NCI-H146 treated with DMSO at 0.1 percent for 48 hours (cell line): Measurements from ENCODE around the gene SDHA.
"Not testable (repeated sequence)": the region's sequence is repeated elsewhere in the genome, so short reads cannot be mapped to it uniquely, and the experiment has no call there.

ENCODE experiments used
- DNase-seq: peaks from one replicate; lab custom pipeline; 2025; ENCODE audit not compliant: unreplicated experiment; lab: John Stamatoyannopoulos, UW

The SDHA gene

GRCh38 chr5:251975-252374 lies 33.9 kb downstream of the SDHA start:
- not testable (repeated sequence) for DNase-seq

GRCh38 chr5:252546-252945 lies 34.4 kb downstream of the SDHA start:
- DNase-seq: no peak

- not testable (repeated sequence) for DNase-seq
Observed at GRCh38 chr5:254322-254721, 36.2 kb downstream of the SDHA start.

- not testable (repeated sequence) for DNase-seq
Observed at GRCh38 chr5:255116-255515, 37.0 kb downstream of the SDHA start.

GRCh38 chr5:256347-256746 lies 38.2 kb downstream of the SDHA start:
- DNase-seq: not testable (repeated sequence)

- DNase-seq: no peak
Observed at GRCh38 chr5:257148-257547, 39.0 kb downstream of the SDHA start.

- not testable (repeated sequence) for DNase-seq
Observed at GRCh38 chr5:263275-263974, 45.3 kb downstream of the SDHA start.

GRCh38 chr5:264338-264737 lies 46.2 kb downstream of the SDHA start:
- no peak for DNase-seq

- not testable (repeated sequence) for DNase-seq
Observed at GRCh38 chr5:266311-267026, 48.3 kb downstream of the SDHA start.

GRCh38 chr5:267716-268115 lies 49.6 kb downstream of the SDHA start:
- no peak for DNase-seq

- no peak for DNase-seq
Observed at GRCh38 chr5:270340-270739, 52.2 kb downstream of the SDHA start.

GRCh38 chr5:271828-272167 lies 53.7 kb downstream of the SDHA start:
- DNase-seq: not testable (repeated sequence)

GRCh38 chr5:273091-273490 lies 55.0 kb downstream of the SDHA start:
- not testable (repeated sequence) for DNase-seq

GRCh38 chr5:273491-273890 lies 55.4 kb downstream of the SDHA start:
- DNase-seq: not testable (repeated sequence)

GRCh38 chr5:274346-274745 lies 56.2 kb downstream of the SDHA start:
- DNase-seq: not testable (repeated sequence)

- no peak for DNase-seq
Observed at GRCh38 chr5:278646-279045, 60.5 kb downstream of the SDHA start.

- DNase-seq: not testable (repeated sequence)
Observed at GRCh38 chr5:279051-279665, 61.0 kb downstream of the SDHA start.

- no peak for DNase-seq
Observed at GRCh38 chr5:285991-286557, 68.0 kb downstream of the SDHA start.

- DNase-seq: not testable (repeated sequence)
Observed at GRCh38 chr5:290200-290599, 72.1 kb downstream of the SDHA start.

- DNase-seq: not testable (repeated sequence)
Observed at GRCh38 chr5:291345-291744, 73.2 kb downstream of the SDHA start.

- not testable (repeated sequence) for DNase-seq
Observed at GRCh38 chr5:294788-295187, 76.7 kb downstream of the SDHA start.

GRCh38 chr5:296207-296606 lies 78.1 kb downstream of the SDHA start:
- not testable (repeated sequence) for DNase-seq
